ENCODE measurements around the gene GRK6. TPM values are rescaled to one million over a fixed set of nuclear protein-coding genes. Genes with fewer than 3 reads are reported as not detected.

GRK6 gene
- total and polyA plus RNA-seq, 9 of the 15 experiments (the other 6 are each of a cell fraction or from before 2014, with no cell fraction given) = 0.63 to 122 (median 44.5) TPM

GRCh38 chr5:177427919-177428573, 1.6 kb downstream of the GRK6 start (continued):
- peak; percentile 85 for TF ChIP-seq VEZF1 (CRISPR knock-in tag; IDR thresholded peaks at IDR 0.05)
- no peak for TF ChIP-seq STAT6 (CRISPR knock-in tag; IDR thresholded peaks at IDR 0.05)
- TF ChIP-seq NR2C1 (IDR thresholded peaks at IDR 0.05) = no peak
- no peak for TF ChIP-seq NR2C1 (tag; IDR thresholded peaks at IDR 0.05)
- no peak for TF ChIP-seq KLF6 (CRISPR knock-in tag; IDR thresholded peaks at IDR 0.05; ENCODE audit: borderline replicate concordance)
- TF ChIP-seq GTF2B (IDR thresholded peaks at IDR 0.05; ENCODE audit: extremely low read depth, insufficient read length) = no peak
- TF ChIP-seq RAD21 (CRISPR knock-in tag; conservative IDR thresholded peaks at IDR 0.05 in 1 of 2, IDR thresholded peaks at IDR 0.05 in 1 of 2) = 0 out of 4 replicates have a peak, but pooled peaks of 1 of the 2 experiments have one; percentile 3
- no peak for TF ChIP-seq ESRRB (CRISPR knock-in tag; IDR thresholded peaks at IDR 0.05; ENCODE audit: borderline replicate concordance)
- no peak for TF ChIP-seq AFF1 (IDR thresholded peaks at IDR 0.05; ENCODE audit: low read depth in 1 of 2, partially characterized antibody in 2 of 2)
- no peak for TF ChIP-seq KDM2B (CRISPR knock-in tag; IDR thresholded peaks at IDR 0.05)
- TF ChIP-seq ZNF740 (CRISPR knock-in tag; IDR thresholded peaks at IDR 0.05) = 0 out of 2 replicates have a peak, but pooled peaks have one; percentile 37
- TF ChIP-seq ZNF740 (tag; IDR thresholded peaks at IDR 0.05) = no peak
- TF ChIP-seq TCF7 (IDR thresholded peaks at IDR 0.05; ENCODE audit: borderline replicate concordance) = no peak
- no peak for TF ChIP-seq FUS (optimal IDR thresholded peaks at IDR 0.05; ENCODE audit: low read depth, low read length)
- TF ChIP-seq SMARCE1 (IDR thresholded peaks at IDR 0.05) = no peak
- no peak for TF ChIP-seq CBFA2T2 (conservative IDR thresholded peaks at IDR 0.05)
- peak; percentile 57 for TF ChIP-seq JUND (IDR thresholded peaks at IDR 0.05; ENCODE audit: borderline replicate concordance, low read depth, low read length)
- TF ChIP-seq JUND (tag; IDR thresholded peaks at IDR 0.05; ENCODE audit: borderline replicate concordance, low read depth, low read length) = peak; percentile 8; the same call in 1 of the 3 replicates

All from K562 (cell line).